ENCODE measurements around the gene MGLL.

Gene MGLL

DNA sequence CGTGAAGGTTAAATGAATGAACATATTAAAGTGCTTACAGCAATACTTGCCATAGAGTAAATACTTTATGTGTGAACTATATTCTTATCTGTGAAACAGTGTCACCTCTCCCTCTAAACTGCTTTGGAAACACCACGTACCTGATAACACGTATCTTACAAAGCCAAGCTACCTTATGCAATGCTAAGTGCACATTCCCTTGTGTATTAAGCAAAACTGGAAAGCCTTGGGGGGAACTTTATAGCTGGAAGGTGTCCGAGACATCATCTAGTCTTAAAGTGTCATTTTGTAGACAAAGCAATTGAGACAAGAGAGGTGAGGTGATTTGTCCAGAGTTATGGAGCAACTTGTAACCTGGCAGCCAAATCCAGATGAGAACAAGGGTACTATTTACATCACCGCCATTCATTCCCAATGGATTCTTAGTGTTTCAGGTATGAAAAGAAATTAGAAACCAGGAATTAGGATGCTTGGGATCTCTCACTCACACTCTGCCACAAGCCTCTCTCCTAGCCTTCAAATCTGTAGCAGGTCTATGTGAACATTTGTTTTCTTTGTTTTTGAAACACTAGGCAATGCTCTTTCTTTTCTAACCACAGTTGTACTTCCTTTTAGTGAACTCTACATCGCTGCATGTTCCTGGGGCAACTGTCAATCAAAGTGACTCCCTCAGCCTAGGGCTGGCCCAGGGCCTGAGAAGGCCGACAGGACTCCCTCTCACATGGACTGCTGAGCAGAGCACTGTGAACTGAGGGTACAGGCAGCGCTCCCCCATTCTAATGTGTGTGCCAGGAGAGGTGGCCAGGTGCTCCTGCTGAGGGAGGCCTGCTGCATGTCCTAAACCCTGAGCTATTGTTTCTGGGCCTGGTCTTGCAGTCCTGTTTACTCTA is 13.9 kb upstream of the MGLL start:
- DNase-seq (ENCODE audit: low read depth): no peak

DNA sequence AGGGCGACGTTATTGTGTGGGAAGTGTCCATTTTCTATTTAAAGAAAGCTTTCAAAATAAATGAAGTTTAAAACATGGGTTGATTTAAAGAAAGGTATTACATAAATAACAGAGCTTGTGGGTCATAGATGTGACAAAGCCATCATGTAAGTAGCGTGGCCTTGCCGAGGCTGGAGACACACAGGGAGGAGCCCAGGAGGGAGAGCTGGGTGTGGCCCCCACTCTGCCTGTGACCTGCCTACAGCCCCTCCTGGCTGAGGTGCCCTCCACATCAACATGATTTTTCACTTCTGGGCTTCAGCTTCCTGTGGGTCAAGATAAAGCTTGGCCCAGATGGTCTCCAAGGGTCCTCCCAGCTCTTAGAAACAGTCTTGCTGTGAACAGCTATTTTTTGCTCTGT is 12.5 kb upstream of the MGLL start:
- DNase-seq (ENCODE audit: low read depth): no peak

DNA sequence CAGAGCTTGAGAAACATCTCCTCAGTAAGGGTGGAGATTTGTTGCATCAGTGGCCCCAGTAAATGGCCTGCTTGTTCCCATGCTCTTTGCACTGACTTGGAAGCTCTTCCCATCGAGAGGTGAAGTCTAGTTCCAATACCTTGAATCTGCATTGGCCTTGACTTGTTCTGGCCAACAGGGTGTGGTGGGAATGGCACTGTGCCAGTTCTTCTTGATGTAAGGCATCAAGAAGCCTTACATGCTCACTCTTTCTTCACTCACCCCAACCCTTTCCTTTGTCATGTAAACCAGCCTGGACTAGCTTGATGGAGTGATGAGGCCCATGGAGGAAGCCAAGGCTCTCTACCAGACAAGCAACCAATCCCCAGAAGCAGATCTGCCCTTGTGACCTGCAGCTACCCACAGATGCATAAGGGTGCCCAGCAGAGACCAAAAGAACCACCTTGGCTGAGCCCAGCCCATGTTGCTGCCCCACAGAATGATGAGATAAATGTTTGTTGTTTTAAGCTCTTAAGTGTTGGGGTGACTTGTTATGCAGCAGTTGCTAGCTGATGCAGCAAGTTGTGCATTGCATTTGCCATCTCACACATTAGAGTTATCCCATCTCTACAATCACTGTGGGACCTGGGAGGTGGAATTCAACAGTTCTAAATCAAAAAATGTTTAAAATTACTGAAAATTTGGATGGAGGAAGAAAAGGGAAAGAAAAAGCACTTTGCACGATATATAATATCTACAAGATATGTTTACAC is 11.1 kb upstream of the MGLL start:
- DNase-seq (ENCODE audit: low read depth): no peak

DNA sequence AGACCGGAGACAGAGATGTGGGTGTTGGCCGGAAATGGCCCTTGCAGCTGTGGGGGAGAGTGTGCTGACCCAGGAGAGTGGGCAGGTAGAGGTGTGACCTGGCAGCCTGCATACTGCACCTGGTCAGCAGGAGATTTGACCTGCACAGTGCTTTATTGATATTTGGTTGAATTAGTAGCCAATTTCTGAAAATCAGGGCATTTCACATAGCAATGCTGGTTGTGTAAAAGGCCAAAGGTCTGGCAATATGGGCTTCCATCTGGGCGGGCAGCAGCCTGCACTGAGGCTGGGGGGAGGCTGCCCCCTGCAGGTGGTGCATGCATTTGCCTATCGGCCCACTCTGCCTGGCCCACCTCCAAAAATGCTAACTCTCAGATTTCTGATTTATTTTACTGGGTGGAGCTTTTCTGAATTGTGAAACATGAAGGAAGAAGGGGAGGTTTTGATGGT is 9.4 kb upstream of the MGLL start:
- DNase-seq (ENCODE audit: low read depth): no peak

DNA sequence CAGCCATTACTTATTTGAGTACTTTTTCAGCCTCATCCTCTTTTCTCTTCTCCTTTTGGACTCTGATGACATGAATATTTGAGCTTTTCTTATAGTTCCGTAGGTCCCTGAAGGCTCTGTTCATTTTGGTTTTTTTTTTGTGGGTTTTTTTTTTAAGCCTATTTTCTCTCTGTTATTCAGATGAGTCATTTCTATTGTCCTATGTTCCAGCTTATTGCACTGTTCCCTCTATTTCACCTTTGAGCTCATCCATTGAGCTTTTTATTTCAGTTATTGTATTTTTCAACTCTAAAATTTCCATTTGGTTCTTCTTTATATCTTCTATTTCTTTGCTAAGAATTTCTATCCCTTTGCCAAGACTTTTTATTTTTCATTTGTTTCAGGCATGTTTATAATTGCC is 7.2 kb upstream of the MGLL start:
- DNase-seq (ENCODE audit: low read depth): no peak

DNA sequence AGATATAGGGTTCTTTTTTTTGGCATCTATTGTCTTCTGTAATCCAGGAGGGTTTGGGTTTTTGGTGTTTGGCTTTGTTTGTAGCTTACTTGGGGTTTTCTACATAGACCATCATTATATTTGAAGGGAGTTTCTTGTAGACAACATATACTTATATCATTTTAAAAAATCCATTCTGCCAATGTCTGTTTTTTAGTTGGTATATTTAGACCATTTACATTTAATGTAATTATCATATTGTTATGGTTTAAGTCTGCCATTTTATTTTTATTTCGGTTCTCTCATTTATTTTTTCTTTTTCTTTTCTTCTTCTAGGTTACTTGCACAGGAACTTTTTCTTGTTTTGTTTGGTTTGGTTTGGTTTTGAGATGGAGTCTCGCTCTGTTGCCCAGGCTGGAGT is 5.5 kb upstream of the MGLL start:
- DNase-seq (ENCODE audit: low read depth): no peak

DNA sequence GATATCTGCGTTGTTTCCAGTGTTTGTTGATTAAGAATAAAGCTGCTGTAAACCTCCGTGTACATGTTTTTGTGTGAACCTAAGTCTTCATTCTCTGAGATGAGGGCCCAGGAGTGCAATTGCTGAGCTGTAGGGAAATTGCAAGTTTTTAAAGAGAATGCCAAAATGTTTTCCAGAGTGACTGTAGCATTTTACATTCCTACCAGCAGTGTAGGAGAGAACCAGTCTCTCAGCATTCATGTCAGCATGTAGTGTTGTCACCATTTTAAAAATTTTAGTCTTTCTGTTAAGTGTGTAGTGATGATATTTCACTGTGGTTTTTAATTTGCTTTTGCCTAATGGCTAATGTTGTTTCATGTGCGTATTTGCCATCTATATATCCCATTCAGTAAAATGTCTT is 3.4 kb upstream of the MGLL start:
- no peak for DNase-seq (ENCODE audit: low read depth)

DNA sequence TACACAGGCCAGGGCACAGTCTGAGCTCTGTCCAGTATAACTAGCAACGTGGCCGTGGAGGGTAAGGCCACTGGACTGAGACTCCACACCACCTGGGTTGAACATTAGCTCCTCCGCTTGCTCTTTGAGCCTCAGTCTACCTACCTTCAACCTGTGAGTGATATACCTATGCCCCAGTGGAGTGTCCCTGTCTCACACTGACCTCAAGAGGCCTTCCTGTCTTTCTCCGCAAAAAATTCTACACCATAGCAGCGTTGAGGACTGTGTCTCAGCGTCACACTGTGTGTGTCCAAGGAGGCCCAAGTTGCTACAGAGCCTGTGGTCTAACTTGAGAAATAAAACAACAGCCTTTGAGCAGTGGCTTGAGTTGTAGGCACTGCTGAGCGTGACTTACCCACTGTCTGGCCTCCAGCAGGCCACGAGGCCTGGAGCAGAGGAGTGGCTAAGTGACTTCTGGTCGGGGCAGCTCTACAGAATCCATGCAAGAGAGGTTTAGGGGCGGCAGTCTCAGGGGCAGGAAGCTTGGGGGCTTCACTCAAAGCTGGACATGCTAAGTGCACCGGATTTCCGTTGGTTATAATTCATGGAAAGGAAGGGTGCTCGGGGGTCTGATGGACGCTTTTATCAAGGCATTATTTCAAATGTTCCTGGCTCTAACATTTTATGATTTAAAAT is 2.0 kb upstream of the MGLL start:
- no peak for DNase-seq (ENCODE audit: low read depth)

DNA sequence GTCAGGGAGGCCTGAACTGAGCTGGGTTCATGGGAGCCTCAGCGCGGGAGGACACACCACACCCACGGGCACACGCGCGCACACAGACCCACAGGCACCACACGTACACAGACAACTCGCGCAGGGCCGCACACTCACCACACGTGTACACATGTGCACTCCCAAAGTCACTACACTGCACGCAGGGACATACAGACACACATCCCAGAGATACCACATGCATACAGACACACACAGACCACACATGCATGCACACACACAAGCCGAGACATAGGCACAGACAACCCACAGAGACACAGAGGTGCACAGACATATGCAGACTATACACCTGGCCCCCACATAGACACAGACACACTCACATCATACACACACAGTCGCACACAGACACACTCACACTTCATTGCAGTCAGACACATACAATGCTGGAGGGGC is 1.1 kb upstream of the MGLL start:
- no peak for DNase-seq (ENCODE audit: low read depth)

DNA sequence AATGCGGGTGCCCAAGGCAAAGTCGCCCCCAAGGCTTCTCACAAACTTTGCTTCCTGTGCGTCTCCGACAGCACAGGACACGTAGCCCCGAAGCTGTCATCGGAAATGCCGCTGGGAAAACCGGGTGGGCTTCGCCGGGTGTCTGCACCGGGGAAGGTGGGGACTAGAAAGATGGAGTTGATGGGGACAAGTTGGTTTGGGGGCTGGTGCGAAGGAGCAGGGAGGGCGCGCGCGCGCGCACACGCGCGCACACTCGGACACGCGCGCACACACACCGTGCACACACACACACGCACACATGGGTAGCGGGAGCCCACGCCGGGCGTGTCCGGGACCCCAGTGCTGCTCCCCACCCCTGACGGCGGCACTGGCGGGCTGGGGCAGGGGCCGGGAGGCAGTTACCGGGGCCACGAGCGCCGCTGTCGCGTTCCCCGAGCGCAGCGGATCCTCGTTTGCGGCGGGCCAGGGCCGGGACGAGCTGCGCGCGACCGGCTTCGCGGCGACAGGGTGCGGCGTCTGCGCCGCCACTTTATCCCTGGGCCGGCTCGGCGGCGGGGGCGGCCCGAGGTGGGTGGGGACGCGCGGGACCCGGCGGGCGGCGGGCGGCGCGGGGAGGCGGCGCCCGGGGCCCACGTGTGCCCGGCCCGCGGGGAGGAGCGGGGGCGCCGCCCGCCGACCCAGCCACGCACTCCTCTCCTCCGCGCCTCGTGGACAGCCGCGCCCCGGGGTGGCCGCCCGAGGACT is 539 bp upstream of the MGLL start:
- DNase-seq (ENCODE audit: low read depth): no peak

DNA sequence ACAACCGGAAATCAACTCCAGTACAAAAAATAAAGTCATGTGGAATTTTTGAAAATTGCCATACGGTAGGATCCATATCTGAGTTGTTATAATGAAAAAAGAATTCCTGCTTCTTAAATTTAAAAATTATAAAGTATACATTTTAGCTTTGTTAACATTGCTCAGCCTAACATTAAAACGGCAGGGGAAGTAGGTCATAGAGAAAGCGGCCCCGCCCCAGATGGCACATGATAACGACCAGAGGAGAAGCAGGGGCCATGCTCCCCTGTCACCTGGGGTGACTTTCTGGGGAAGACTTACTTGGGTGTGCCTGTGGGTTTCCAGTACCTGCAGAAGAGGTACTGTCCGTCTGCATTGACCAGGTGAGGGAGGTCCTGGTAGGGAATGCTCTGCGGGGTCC is 921 bp downstream of the MGLL start:
- no peak for DNase-seq (ENCODE audit: low read depth)

DNA sequence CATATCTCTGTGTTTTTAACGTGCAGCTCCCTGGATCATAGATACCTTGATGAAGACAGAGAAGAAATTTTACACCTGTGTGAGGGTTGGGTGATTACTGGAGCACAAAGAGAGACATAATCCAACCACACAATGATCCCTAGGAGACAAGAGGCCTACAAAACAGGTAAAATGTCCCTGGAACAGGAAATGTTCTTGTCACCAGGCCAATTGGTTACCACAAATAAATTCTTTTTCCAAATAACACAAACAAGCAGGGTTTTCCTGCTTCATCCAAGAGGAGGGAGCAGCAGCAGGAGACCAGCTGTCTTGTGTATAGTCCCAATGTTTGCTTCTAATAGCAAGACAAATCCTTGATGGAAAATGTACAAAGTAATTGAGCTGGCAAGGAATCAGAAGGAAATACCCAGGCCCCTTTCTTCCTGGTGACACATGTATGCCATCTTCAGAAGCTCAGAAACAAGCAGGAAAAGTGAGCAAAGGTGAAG is 1.4 kb downstream of the MGLL start:
- DNase-seq (ENCODE audit: low read depth): no peak

DNA sequence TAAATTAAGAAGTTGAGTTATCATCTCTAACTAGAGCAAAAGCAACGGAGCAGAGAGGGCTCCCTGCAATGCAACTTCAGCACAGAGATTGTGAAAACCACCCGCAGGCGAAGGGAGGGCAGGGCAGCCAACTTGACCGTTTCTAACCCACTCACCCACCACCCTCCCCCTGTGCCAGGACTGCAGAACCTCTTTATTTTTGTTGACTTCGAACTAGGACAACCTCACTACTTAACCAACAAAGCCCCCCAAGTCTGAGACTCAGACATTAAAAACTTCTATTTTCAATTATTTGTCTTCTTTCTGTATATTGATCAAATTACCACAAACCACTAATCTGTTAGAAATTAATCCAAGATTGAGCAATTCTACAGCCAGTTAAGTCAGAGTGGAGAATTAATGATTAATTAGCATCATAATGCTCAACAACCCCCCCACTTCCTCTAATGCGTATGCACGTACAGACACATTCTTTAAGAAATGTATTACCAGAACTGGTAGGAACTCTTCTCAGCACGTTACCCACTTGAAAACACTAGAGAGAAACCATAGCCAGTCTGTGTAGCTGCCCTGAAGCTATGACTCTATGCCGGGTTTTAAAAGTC is 2.0 kb downstream of the MGLL start:
- no peak for DNase-seq (ENCODE audit: low read depth)

DNA sequence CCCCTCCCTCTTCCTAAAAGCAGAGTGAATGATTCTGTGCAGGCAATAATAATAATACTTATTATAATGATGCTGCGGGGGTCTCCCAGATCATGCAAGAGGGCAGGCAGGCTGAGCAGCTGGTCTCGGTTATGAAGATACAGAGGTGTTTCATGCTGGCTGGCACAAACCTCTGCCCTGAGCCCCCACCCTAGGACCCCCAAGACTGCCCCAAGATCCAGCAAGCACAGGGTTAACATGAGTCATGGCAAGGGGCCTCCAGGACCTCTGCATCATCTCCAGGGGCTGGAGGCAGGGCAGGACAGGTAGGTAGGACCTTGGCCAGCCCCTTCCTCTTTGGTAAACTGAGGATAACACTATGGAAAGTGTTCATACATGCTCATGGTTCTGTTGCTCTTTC is 2.7 kb downstream of the MGLL start:
- no peak for DNase-seq (ENCODE audit: low read depth)

DNA sequence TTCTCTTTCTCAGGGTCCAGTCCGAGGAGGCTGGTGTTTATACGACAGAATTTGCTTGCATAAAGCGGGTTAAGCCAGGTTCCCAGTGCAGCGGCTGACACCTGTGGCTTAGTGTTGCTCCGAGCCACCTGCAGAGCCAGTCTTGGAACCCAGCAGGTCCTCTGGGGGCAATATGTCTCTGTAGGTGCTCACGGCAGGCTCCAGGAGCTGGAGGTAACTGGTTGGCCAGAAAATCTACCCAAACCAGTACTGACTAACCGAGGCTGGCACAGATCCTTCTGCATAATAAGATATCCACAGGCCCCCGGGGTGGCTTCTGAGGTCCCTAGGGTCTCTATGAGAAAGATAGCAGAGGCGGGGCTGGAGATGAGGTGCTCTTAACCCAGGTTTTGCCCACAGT is 3.2 kb downstream of the MGLL start:
- no peak for DNase-seq (ENCODE audit: low read depth)

DNA sequence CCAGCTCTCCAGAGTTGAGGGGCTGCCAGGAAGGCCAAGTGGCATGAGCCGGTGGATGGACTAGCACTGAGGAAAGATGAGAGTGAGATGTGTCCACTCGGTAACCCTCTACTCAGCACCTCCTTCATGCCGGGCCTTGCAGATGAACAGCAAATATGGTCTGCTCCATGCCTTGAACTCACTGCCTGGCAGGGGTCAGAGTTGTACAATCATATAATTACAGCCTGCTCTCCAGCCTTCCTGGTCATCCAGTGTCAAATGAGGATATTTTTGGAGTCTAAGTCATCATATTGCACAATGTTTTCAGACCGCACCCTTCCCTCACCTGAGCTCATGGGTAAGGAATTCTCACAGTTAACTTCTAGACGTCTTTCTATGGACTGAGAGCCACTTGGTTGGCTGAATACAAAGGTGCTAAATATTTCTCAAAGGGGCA is 4.9 kb downstream of the MGLL start:
- DNase-seq (ENCODE audit: low read depth): no peak

DNA sequence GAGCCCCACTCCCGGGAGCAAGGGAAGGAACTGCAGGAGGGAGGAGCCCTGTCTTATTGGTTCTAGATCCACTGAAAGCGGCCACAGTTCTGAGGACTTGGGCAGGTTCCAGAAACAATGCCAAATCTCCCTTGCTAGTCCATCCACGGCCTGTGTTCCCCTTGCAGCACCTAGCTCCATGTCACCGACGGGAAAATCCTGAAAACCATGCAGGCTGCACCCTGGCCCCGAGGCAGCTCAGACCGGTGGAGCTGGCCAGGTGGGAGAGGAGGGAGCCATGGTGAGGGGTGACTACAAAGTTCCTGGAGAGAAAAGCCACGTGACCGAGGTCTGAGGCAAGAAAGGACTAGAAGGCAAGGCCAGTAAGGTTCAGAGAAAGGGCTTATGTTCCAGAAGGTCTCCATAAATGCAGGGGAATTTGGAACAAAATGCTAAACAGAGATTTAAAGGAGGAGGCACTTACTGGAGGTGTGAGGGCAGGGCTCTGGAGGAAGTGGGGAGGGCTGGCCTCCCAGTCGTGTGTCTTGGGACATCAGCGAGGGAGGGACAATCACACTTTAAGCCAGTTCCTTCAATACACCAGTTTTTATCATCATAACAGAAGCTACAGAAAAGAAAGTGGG is 5.4 kb downstream of the MGLL start:
- no peak for DNase-seq (ENCODE audit: low read depth)

DNA sequence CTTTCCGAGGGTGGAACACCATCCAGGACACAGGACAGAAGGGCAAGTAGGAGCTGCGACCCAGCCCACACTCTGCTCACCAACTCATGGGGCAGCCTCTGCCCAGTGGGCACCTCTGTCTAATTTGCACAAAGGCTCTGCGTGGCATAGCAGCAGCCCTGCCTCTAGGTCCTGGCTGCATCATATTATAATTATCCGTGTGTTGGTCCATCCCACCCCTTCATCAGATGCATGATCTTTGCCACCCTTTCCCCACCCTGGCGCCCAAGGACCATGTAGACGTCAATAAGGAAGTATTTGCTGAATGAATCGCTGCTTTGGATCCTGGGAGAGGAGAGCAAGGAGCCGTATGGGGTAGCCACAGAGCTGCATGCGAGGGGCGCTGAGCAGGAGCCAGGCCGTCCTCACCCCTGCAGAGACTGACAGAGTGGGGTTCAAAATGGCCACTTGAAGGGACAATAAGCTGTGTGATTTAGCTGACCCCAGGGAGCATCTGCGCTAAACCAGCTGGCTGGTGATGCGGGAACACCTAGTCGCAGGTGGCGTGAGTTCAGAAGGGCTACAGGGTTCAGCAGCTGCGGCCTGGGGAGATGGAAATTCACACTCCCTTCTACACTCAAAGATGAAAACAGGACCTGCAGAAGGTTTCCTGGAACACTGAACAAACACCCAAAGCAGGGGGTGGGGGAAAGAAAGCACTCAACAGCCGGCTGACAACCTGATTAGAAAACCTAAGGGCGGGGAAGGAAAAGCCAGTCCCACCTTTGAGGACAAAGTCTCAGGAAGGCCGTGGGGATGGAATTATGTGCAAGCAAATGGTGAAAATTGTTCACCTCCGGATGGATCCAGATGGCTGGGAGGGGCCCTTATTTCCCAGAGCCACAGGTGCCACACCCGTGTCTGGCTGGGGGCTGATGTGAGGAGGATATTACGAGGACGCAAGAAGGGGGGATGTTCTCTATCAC is 6.4 kb downstream of the MGLL start:
- DNase-seq (ENCODE audit: low read depth): no peak

DNA sequence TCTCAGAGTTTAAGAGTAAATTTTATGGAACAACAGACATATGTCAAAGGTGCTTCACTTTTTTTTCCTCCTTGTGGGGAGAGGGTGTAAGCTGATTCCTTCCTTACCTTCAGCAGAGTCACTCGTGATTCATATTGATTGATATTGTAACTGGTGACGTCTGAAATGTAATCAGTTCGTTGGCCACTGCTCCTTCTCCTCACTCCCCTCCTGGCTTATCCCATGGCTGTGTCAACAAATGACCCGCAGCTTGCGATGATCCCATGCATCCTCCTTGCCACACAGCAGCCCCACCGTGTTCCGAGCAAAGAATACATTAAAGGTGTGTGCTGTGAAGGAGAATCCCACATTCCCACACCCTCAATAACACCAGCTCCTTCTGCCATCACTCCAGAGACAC is 7.3 kb downstream of the MGLL start:
- DNase-seq (ENCODE audit: low read depth): no peak

DNA sequence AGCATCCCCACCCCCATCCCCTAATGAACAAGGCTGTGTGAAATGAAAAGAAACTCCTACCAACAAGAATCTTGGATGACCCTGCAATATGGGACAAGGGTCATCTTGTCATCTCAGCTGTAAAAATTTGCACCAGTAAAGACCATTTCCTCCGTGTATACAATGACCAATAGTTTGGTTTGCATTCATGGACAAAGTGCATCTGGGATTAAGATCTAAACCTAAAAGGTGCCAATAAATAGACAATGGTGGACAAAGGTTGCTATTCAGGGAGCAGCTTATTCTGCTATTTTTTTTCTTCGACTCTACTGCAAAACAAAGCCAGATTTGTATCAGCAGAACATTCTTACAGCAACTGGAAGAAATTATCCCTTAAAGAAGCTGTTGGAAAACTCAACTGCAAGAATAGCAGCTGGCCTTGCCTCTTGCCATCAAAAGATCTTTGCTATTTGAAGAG is 8.0 kb downstream of the MGLL start:
- no peak for DNase-seq (ENCODE audit: low read depth)

All from non-pigmented ciliary epithelial cell (primary cell).